ENCODE measurements around the gene EVC2.
"Not testable (repeated sequence)": the region's sequence is repeated elsewhere in the genome, so short reads cannot be mapped to it uniquely, and the experiment has no call there.

The EVC2 gene

DNA sequence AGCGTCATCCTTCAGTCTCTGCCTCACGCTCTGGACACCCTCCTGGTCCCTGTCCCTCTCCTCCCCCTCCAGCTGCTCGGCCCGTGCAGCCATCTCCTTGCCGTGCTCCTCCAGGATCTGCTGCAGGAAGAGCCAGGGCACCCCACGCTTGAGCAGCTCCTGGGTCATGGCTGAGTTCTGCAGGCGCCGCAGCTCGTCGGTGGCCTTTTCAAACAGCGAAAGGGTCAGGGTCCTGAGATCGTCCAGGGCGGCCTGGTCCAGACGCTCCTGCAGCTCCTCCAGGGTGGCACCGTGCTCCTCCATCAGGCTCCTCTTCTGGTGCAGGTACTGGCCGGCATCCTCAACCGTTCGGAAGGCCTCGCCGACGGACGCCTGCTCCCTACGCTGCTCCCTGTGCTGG is 85.8 kb downstream of the EVC2 start:
- no peak for DNase-seq (ENCODE audit: low read depth in 2 of 2)

DNA sequence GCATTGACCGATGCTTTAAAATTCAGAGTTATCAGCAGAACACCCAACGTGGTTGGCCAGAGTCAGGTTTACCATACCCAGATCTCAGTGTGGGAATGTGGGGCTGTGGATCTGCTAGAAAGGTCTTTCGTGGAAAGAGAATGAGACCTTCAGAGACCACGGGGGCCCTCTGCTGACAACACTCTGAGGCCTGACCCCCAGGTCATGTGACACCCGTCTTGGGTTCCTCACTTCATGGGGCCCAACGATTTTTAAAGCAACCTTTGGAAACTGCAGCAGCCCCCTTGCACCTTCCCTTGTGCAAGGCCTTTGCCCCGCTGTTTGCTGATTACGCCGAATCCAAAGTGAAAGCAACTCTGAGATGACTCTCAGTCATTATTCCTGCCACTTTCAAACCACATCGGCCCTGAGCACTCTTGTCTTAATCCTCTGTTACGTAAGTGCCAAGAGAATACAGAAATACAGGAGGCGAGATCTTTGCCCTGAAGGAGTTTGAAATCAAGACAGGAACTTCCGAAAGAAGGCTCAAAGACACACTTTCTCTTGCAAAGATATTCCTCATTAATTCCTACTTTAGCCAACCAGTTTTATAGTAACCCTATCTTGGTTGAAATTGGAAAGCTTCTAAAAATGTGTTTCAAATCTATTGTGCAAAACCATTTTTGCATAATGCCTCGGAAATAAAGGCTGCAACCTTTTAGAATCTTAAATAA is 88.3 kb downstream of the EVC2 start:
- DNase-seq (ENCODE audit: low read depth in 2 of 2), result no peak

DNA sequence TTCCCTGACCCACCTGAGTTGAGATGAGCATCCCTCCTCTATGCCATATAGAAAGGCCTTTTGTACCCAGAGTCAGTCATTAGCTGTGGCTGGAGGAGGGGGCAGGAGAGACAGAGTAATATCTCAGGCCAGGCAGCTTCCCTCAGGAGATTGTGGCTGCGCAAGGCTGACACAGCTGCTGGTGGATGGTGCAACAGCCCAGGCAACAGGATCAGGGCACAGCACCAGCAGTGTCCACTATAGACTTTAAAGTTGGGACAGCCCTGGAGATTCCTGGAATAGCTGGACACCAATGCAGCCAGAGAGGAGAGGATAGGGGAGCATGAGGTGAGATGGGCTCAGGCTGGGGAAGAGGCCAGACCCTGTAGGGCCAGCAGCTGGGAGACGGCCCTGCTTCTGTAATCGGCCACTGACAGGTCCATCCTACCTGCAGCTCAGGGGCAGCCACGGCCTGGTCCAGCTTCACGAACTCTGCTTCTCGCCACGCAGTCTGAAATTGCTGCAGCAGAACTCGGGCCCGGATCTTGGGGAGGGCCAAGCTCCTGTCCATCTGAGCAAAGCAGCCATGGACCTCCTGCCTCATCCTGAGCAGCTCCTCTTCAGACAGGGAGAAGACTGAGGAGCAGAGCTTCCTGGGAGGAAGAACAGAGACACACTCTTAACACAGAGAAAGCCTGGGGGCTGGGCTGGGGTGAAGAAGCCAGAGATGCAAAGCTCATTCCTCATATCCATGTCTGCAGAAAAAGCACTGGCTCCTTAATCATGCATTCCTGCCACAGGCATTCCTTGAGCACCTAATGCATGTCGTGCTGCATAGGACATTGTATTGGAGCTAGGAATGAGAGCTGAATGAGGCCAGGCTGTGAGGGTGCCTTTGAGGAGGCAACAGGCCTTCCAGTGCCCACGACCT is 90.1 kb downstream of the EVC2 start:
- no peak for DNase-seq (ENCODE audit: low read depth in 2 of 2)

DNA sequence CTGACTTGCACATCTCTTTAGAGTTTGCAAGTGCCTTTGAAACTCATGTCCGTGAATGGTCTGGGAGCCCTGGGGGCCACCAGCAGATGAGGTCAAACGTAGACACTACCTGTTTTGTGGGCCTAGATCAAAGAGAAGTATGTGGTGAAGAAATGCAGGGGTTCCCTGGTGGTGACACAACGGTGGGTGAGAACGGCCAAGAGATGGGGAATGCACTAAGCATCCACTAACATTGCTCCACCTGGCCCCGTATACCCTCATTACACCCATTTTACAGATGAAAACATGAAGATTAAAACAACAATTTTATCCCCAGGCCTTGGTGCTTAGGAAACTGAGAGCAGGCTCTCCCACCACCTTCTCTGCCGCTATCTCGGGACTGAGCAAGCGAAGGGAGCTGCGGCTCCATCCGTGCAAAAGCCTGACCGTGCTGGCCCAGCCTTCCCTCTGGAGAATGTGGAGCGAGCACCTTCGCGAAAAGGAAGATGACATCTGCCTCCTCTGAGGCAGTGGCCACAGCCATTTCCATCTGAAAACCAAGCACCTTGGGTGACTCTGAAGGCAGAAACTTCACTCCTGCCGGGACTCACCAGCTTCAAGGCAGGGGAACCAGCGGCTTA is 91.9 kb downstream of the EVC2 start:
- no peak for DNase-seq (ENCODE audit: low read depth in 2 of 2)

DNA sequence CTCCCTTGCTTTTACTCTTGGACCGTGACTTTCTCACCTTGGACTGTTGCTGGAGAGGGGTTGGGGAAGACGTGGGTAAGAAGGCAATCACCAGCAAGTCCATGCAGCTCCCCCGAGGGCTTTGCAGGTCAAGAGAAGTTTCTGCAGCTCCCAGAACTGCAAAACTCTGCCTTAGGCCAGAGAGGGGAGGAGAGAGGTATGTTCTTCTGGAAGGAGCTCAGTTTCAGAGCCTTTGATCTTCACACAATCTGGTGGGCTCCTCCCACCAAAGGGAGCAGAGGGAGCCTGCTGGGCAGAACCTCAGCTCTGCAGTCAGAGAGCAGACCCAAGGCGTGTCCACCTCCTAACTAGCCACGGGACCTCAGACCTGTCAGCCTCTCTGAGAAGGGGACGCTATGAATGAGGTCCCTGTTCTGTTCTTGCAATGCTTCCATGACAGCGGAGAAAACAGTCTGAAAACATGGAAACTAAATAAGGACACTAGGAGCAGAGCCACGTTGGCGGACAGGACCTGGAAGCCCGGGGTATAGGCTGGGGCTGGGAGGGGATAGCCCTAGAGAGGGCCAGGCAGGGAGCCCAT is 92.8 kb downstream of the EVC2 start:
- DNase-seq (ENCODE audit: low read depth in 2 of 2), result no peak

DNA sequence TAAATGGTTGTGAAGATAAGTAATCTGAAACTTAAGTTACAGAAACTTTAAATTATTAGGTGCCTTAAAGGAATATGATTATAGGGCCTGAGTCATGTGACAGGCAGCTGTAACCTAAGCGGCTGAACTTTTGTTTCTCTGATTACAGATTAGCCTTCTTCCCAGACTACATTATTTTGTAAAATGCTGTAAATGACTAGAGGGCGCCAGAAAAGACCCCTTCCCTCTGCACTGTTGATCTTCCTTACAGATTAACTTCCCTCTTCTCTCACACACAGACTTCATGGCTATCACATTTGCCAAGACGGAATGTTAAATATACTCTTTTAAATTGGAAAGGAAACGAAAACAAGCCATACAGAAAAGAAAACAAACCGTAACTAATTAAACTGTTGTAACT is 96.6 kb downstream of the EVC2 start:
- no peak for DNase-seq (ENCODE audit: low read depth in 2 of 2)

DNA sequence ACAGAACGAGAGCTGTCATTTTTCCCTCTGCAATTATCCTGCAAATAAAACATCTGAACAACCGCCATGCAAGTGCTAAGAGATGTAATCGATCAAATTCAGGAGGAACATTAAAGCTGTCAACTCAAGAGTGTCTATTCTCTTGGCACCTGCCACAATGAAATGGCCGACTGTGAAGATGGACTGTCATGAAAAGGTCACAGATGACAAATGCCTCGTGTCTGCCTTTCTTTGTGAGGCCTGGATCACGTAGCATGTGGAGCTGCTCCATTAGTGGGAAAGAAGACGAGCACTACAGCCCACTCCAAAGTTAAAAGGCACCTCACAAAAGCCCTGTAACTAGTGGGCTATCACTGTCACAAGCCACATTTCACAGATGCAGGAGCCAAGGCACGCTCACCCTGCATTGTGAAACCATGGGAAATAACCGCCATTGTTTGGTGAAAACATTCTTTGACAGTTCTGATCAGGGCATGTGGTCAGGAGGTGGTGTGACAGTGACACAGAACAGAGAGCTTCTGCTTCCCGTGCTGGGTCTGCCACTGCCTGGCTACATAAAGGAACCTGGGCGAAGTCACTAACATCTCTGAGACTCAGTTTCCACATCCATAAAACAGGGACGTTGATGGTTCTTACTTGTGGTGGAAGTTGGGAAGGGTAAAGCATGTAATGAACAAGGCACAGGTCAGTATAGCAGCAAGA is 98.9 kb downstream of the EVC2 start:
- DNase-seq (ENCODE audit: low read depth in 2 of 2), result no peak

DNA sequence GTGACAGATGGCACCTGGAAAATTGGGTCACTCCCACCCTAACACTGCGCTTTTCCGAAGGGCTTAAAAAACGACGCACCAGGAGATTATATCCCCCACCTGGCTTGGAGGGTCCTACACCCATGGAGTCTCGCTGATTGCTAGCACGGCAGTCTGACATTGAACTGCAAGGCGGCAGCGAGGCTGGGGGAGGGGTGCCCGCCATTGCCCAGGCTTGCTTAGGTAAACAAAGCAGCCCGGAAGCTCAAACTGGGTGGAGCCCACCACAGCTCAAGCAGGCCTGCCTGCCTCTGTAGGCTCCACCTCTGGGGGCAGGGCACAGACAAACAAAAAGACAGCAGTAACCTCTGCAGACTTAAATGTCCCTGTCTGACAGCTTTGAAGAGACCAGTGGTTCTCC is 114.5 kb downstream of the EVC2 start:
- not testable (repeated sequence) for DNase-seq (ENCODE audit: low read depth in 2 of 2)

DNA sequence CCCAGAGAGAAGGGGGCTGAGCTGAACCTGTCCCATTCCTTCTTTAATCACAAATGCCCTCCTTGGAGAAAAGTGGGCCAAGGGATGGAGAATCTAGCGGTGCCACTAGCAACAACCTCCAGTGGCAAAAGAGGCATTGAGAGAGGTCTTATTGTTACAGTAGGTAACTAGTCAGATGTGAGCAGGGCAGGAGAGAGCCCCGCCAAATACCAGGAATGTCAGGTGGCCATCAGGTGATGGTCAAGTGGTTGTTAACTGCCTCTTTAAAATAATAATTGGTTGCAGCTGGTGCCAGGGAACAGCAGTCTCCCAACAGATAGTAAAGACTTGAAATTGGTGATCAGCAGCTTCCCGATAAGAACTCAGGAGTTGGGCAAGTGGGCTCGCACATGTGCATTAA is 116.1 kb downstream of the EVC2 start:
- no peak for DNase-seq (ENCODE audit: low read depth in 2 of 2)

DNA sequence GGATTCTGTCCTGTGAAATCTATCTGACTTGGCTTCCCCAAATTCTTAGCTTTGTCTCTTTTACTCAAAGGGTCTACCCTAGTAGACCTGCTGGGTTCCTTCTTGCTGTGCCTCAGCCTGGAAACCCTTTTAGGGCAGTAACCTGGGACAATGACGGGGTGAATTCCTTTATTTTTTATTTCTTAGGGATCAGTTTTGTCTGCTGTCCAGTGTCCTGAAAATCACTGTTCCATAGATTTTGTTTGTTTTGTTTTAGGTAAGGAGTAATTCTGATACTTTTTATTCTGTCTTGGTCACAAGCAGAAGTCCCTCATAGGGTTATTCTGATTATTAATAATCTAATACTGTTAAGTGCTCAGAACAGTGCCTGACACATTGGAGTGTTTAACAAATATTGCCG is 118.9 kb downstream of the EVC2 start:
- DNase-seq (ENCODE audit: low read depth in 2 of 2), result no peak

DNA sequence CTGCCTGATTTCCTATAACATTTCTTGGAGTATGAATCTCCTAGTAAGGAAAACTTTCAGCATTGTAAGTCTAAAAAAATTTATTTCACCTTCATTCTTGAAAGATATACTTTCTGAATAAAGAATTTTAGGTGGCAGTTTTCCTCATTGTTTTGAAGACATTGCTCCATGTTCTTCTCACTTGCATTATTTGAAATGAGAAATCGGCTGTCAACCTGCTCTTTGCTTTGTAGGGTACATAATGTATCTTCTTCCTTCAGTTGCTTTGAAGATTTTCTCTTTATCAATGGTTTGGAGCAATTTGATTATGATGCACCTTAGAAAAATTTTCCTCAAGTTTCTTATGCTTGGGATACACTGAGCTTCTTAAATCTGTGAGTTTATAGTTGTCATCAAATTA is 120.3 kb downstream of the EVC2 start:
- no peak for DNase-seq (ENCODE audit: low read depth in 2 of 2)

DNA sequence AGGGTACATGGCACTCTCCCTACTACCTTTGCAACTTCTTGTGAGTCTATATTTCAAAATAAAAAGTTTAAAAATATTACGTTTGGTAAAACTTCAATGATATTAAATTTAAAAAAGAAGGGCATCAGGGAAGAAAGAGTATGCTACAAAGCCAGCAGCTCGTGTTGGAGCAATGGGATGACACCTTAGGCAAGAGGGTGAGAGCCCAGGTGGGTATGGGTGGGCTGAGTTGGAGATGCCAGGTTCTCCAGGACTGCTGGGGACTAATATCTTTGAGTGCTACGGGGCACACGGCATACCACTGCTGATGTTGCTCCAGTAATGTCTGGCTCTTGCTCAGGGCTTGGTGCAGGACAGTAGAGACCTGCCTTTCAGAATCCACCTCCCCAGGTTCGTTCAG is 132.4 kb downstream of the EVC2 start:
- no peak for DNase-seq (ENCODE audit: low read depth in 2 of 2)

DNA sequence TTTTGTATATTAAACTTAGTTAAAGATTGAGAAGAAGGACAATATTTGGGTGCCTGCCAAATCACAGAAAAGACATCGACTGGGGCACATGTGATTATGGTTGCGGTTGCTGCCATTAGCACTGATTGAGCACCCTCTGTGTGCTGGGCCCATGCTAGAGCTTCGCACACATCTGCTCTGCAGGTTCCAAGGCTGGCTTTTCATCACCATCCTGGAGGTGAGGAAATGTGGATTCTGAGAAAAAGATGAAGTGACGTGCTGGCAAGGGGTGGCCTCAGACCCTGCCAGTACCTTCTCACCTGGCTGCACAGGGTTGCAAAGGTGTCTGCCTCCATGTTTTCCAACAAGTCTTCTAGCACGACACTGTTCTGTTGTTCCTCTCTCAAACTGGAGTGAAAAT is 134.0 kb downstream of the EVC2 start:
- no peak for DNase-seq (ENCODE audit: low read depth in 2 of 2)

DNA sequence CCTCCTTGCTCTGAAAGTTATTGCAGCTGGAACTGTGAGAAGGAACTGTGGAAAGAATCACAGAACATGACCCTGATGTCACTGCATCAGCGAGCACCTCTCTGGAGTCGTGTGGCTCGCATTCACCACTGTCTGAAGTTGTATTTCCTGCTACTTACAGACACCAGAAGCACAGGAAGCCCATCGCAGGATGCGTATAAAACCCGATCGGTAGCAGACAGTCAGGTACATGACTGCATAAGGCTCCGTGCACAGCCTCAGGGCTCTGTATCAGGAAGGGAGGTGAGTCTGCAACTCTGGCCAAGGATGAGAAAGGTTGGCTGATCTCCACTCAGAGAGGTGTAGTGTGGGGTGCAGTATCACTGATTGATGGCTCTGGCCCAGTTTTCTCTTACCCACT is 134.4 kb downstream of the EVC2 start:
- DNase-seq (ENCODE audit: low read depth in 2 of 2), result no peak

DNA sequence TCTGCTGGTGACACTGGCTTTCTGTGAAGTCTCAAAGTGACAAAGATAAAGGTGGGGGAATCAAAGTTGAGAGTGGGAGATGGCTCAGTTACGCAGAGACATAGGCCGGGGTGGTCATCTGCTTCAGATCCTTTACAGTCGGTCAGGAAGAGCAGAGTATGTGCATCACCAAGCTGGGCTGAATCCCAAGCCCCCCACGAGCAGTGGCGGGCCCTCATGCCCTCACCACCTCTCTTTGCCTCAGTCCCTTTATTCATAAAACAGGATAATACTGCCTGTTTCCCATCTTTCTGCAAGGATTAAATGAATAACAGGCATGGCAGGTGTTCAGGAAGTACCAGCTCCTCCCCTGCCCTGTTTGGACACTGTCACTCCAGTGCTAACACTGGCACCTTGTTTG is 135.6 kb downstream of the EVC2 start:
- DNase-seq (ENCODE audit: low read depth in 2 of 2), result no peak

DNA sequence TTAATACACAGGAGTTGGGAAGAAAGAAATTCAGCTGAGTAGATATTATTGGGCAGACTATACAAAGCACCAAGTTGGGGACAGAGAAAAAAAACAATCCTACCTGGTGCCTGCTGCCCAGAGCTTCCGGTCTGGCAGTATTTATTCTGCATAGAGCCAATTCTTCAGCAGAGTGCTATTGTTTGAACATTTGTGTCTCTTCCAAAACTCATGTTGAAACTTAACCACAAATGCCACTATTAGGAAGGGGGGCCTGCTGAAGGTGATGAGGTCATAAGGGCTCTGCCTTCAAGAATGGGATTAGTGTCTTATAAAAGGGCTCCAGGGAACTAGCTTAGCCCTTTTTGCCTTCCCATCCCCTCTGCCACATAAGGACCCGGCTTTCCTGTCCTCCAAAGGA is 136.2 kb downstream of the EVC2 start:
- DNase-seq (ENCODE audit: low read depth in 2 of 2), result no peak

DNA sequence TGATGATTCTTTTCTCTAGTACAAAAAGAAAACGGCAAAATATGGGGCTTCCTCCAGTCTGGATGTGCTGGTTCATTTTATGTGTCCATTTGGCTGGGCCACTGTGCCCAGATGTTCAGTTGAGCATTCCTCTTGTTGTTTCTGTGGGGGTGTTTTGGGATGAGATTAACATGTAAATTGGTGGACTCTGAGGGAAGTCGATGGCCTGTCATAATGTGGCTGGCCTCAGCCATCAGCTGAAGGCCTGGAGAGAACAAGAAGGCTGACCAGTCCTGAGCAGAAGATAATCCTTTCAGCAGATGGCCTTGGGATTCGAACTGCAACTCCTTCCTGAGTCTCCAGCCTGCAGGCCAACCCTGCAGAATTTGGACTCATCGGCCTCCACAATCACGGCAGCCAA is 136.7 kb downstream of the EVC2 start:
- DNase-seq (ENCODE audit: low read depth in 2 of 2), result no peak

DNA sequence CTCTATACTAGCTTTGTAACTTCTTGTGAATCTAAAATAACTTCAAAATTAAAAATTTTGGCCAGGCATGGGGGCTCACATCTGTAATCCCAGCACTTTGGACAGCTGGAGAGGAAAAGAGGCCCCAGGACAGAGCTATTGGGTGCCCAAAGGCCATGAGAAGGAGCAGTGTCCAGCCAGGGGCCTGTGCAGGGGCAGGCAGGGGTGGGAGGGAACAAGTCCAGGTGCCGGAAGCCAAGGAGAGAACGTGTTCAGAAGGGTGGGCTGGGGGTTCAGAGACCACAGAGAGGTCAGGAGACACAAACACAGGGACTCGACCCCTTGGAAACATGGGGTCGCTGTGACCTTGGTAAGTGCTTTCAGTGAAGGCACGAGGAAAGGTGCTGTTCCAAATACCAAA is 138.9 kb downstream of the EVC2 start:
- no peak for DNase-seq (ENCODE audit: low read depth in 2 of 2)

DNA sequence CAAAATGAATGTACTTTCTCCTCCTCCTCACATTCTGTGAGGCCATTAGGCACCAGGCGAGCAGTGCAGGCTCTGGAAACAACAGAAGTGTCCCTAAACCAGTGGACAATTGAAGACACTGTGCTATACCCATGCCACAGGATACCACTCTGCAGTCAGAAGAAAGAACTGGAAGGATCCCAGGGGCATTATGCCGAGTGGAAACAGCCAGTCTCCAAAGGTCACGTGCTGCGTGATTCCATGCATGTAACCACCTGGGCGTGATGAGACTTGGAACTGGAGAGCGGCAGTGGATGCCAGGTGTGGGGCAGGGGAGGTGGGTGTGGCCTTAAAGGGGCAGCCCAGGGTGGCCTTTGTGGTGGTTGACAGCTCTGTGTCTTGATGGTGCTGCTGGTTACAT is 139.4 kb downstream of the EVC2 start:
- no peak for DNase-seq (ENCODE audit: low read depth in 2 of 2)

DNA sequence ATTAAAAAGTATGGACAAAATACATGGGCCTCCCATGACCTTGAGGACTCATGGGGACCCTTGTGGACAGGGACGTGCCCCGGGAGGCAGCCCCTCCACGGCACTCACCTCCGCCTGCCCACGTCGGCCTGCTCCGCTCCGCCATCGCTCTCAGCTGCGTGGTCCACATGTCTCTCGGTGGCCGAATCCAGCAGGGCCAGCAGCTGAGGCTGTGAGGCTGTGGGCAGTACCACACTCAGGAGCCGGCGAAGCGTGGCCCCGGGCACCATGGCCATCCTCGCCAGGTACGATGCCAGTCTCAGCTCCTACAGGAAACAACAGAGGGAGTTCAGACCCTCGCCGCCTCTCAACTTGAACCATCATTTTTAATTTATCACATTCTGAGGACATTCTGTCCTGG is 140.0 kb downstream of the EVC2 start:
- no peak for DNase-seq (ENCODE audit: low read depth in 2 of 2)

DNA sequence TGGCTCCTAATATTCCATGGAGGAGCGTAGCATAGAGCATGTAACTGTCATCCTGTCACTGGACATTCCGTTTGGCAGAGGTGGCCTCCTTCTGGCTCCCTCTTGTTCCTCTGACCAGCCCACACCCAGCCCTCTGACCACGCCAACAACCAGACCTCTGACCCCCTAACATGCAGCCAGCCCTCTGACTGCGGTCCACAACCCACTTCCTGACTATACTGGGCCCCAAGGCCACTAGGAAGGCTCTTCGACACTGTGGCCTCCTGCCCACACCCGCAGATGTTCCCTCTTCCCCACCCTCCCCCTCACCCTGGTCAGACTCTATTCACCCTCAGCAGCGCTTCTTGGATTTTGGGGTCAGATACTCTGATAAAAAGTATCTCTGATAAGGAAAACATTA is 141.4 kb downstream of the EVC2 start:
- DNase-seq (ENCODE audit: low read depth in 2 of 2), result no peak

DNA sequence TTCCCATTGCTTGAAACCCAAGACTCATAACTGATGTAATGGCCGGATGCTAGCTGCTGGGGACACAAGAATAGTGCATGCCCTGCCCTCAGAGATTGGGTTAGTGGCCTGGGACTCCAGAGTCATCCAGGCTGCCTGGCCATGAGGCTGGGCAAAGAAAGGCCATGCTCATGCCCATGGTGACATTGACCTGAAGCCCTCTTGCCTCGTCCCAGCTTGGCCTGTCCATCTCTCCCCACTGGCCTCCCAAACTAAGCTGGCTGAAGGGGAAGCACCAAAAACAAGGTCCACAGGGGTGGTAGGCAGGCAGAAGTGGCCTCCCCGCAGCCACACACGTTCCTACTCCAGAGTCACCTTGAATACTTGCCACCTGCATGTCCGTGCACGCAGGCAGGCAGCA is 141.8 kb downstream of the EVC2 start:
- DNase-seq (ENCODE audit: low read depth in 2 of 2), result no peak

All from fibroblast of skin of left quadriceps (primary cell).